MV-4-11 (cell line): Measurements from ENCODE around the gene COA7.

Experiments
- DNase-seq: peaks from one replicate; lab custom pipeline; 2025; lab: John Stamatoyannopoulos, UW

COA7 gene

GRCh38 chr1:52669696-52670095, 28.5 kb downstream of the COA7 start:
- no peak for DNase-seq

- DNase-seq, result no peak
These were observed 29.4 kb downstream of the COA7 start for GRCh38 chr1:52668711-52669110.

- DNase-seq, result no peak
These were observed 30.2 kb downstream of the COA7 start for GRCh38 chr1:52667984-52668383.

GRCh38 chr1:52667290-52667689, 30.9 kb downstream of the COA7 start:
- DNase-seq, result no peak

GRCh38 chr1:52665006-52665941, 32.9 kb downstream of the COA7 start:
- DNase-seq, result no peak

GRCh38 chr1:52663716-52664115, 34.4 kb downstream of the COA7 start:
- DNase-seq, result no peak

- no peak for DNase-seq
These were observed 35.4 kb downstream of the COA7 start for GRCh38 chr1:52662645-52663313.

GRCh38 chr1:52660807-52661206, 37.3 kb downstream of the COA7 start:
- no peak for DNase-seq

- DNase-seq, result no peak
These were observed 38.1 kb downstream of the COA7 start for GRCh38 chr1:52659851-52660596.

- DNase-seq, result no peak
These were observed 38.8 kb downstream of the COA7 start for GRCh38 chr1:52659356-52659755.

- DNase-seq, result peak; percentile 22
These were observed 39.4 kb downstream of the COA7 start for GRCh38 chr1:52658795-52659194.

- no peak for DNase-seq
These were observed 40.4 kb downstream of the COA7 start for GRCh38 chr1:52657702-52658101.

- DNase-seq, result no peak
These were observed 44.1 kb downstream of the COA7 start for GRCh38 chr1:52654063-52654462.

GRCh38 chr1:52653207-52653849, 44.8 kb downstream of the COA7 start:
- no peak for DNase-seq

GRCh38 chr1:52651904-52652303, 46.2 kb downstream of the COA7 start:
- DNase-seq, result no peak

GRCh38 chr1:52645261-52645660, 52.9 kb downstream of the COA7 start:
- DNase-seq, result no peak

- DNase-seq, result peak; percentile 14
These were observed 56.8 kb downstream of the COA7 start for GRCh38 chr1:52641307-52641706.

- no peak for DNase-seq
These were observed 57.5 kb downstream of the COA7 start for GRCh38 chr1:52640697-52641096.

GRCh38 chr1:52637946-52638345, 60.2 kb downstream of the COA7 start:
- no peak for DNase-seq

GRCh38 chr1:52636721-52637695, 61.1 kb downstream of the COA7 start:
- peak; percentile 98 for DNase-seq
